ENCODE data around the gene UBAC1. TPM values are rescaled to one million over a fixed set of nuclear protein-coding genes. Genes with fewer than 3 reads are reported as not detected.
"Not testable (repeated sequence)": the region's sequence is repeated elsewhere in the genome, so short reads cannot be mapped to it uniquely, and the experiment has no call there.

Gene UBAC1
- total and polyA plus RNA-seq, 2 experiments from 2014 or later = 35.2 to 36.4 TPM

DNA sequence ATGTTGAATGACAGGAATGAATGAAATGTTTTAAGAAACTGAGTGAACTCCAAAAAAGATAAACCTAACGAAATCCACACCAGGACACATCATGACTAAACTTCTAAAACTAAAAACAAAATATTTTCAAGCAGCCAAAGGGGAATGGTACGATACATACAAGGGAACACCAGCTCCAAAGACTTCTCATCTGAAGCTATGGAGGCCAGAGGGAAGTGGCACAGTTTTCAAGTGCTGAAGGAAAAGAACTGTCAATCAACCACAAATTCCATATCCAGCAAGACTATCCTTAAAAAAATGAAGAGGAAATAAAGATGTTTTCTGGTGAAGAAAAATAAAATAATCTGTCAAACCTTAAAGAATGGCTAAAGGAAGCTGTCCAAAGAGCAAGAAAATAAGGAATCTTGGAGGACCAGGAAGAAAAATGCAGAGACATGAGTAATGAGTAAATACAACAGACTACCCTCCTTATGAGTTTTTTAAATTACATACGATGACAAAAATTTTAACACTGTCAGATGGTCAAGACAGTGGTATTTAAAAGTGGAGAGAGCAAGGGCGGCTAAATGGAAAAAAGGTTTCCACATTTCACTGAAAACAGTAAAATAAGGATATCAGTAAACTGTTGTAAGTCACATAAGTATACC, 65.8 kb downstream of the UBAC1 start:
- Histone ChIP-seq H3K27ac (no peak overlapping the region), H3K4me1 (ENCODE audit: insufficient read depth) (peaks cover 14% of the 10 kb centered on the region), H3K9me3 (ENCODE audit: low read depth) (no peaks in the 10 kb centered on the region), H3K4me3 (no peak overlapping the region), H4K20me1 (ENCODE audit: insufficient read depth, poor library complexity, severe bottlenecking) (peaks cover 64% of the 10 kb centered on the region), H3K79me2 (peaks cover 100% of the 10 kb centered on the region), H3K27me3 (no peaks in the 10 kb centered on the region), H3K9me2 (replicated peaks; ENCODE audit: insufficient read depth) (no peaks in the 10 kb centered on the region), H2AFZ (no peak overlapping the region), H3K36me3 (replicated peaks; ENCODE audit: insufficient read depth, low read depth) (no peaks in the 10 kb centered on the region), H3K4me2 (no peak overlapping the region)
- TF ChIP-seq, protein P1, sequence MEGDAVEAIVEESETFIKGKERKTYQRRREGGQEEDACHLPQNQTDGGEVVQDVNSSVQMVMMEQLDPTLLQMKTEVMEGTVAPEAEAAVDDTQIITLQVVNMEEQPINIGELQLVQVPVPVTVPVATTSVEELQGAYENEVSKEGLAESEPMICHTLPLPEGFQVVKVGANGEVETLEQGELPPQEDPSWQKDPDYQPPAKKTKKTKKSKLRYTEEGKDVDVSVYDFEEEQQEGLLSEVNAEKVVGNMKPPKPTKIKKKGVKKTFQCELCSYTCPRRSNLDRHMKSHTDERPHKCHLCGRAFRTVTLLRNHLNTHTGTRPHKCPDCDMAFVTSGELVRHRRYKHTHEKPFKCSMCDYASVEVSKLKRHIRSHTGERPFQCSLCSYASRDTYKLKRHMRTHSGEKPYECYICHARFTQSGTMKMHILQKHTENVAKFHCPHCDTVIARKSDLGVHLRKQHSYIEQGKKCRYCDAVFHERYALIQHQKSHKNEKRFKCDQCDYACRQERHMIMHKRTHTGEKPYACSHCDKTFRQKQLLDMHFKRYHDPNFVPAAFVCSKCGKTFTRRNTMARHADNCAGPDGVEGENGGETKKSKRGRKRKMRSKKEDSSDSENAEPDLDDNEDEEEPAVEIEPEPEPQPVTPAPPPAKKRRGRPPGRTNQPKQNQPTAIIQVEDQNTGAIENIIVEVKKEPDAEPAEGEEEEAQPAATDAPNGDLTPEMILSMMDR (IDR thresholded peaks at IDR 0.05; ENCODE audit: poor library complexity) = no peak
- TF ChIP-seq EZH2 (IDR thresholded peaks at IDR 0.05; ENCODE audit: borderline replicate concordance) (no peak), EZH2phosphoT487 (IDR thresholded peaks at IDR 0.05; ENCODE audit: low read depth, severe bottlenecking, unreplicated experiment) (no peak)
- DNase-seq (ENCODE audit: low spot score) = no peak
- WGBS (ENCODE audit: low lambda C conversion rate, missing lambda C conversion rate) = 98% methylated on average over 4 of the region's 4 CpGs

DNA sequence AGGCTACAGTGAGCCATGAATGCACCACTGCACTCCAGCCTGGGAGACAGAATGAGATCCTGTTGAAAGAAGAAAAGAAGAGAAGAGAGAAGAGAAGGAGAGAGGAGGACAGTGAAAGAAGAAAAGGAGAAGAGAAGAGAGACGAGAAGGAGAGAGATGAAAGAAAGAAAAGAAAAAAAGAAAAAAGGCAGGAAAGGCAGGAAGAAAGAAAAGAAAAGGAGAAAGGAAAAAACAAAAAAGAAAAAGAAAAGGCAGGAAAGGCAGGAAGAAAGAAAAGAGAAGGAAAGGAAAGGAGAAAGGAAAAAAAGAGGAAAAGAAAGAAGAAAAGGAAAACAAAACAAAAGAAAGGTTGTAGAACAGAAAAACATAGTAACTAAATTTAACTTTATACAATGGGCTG, 68.1 kb downstream of the UBAC1 start:
- Histone ChIP-seq H2AFZ (no peak overlapping the region), H3K9me2 (replicated peaks; ENCODE audit: insufficient read depth) (no peaks in the 10 kb centered on the region), H3K36me3 (replicated peaks; ENCODE audit: insufficient read depth, low read depth) (no peaks in the 10 kb centered on the region), H3K27me3 (no peaks in the 10 kb centered on the region), H3K79me2 (peaks cover 100% of the 10 kb centered on the region), H3K4me1 (ENCODE audit: insufficient read depth) (peaks cover 19% of the 10 kb centered on the region), H3K27ac (no peak overlapping the region), H3K4me2 (no peak overlapping the region), H4K20me1 (ENCODE audit: insufficient read depth, poor library complexity, severe bottlenecking) (peaks cover 73% of the 10 kb centered on the region), H3K9me3 (ENCODE audit: low read depth) (no peaks in the 10 kb centered on the region), H3K4me3 (no peak overlapping the region)
- TF ChIP-seq, protein P1 (IDR thresholded peaks at IDR 0.05; ENCODE audit: poor library complexity) = no peak
- TF ChIP-seq EZH2phosphoT487 (IDR thresholded peaks at IDR 0.05; ENCODE audit: low read depth, severe bottlenecking, unreplicated experiment) (no peak), EZH2 (IDR thresholded peaks at IDR 0.05; ENCODE audit: borderline replicate concordance) (no peak)
- no peak for DNase-seq (ENCODE audit: low spot score)
- 100% methylated on average over 1 of the region's 1 CpG for WGBS (ENCODE audit: low lambda C conversion rate, missing lambda C conversion rate)

DNA sequence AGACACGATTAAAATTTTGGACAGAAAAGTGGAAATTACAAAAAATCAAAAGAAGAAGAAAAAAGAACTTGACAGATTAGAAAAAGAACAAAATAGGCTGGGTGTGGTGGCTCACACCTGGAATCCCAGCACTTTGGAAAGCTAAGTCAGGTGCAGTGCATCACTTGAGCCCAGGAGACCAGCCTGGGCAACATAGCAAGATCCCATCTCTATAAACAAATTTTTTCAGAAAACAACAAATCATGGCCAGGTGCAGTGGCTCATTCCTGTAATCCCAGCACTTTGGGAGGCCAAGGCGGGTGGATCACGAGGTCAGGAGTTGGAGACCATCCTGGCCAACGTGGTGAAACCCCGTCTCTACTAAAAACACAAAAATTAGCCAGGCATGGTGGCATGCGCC, 68.8 kb downstream of the UBAC1 start:
- not testable (repeated sequence) for H2AFZ ChIP-seq; H3K4me3 ChIP-seq; H3K27me3 ChIP-seq; H3K27ac ChIP-seq; H3K9me3 ChIP-seq (ENCODE audit: low read depth); H3K36me3 ChIP-seq (replicated peaks; ENCODE audit: insufficient read depth, low read depth); H3K4me2 ChIP-seq; DNase-seq (ENCODE audit: low spot score); H3K9me2 ChIP-seq (replicated peaks; ENCODE audit: insufficient read depth)
- Histone ChIP-seq H3K79me2 (peaks cover 100% of the 10 kb centered on the region), H4K20me1 (ENCODE audit: insufficient read depth, poor library complexity, severe bottlenecking) (peaks cover 80% of the 10 kb centered on the region), H3K4me1 (ENCODE audit: insufficient read depth) (peaks cover 19% of the 10 kb centered on the region)
- 100% methylated on average over 6 of the region's 6 CpGs for WGBS (ENCODE audit: low lambda C conversion rate, missing lambda C conversion rate)

GRCh38 chr9:135891027-135891631, 70.0 kb downstream of the UBAC1 start:
- Histone ChIP-seq H2AFZ (no peak overlapping the region), H3K4me3 (no peak overlapping the region), H3K9me2 (replicated peaks; ENCODE audit: insufficient read depth) (no peaks in the 10 kb centered on the region), H3K9me3 (ENCODE audit: low read depth) (no peaks in the 10 kb centered on the region), H4K20me1 (ENCODE audit: insufficient read depth, poor library complexity, severe bottlenecking) (peaks cover 87% of the 10 kb centered on the region), H3K36me3 (replicated peaks; ENCODE audit: insufficient read depth, low read depth) (no peaks in the 10 kb centered on the region), H3K4me1 (ENCODE audit: insufficient read depth) (peaks cover 19% of the 10 kb centered on the region), H3K4me2 (peak overlapping the region; percentile 49), H3K27ac (no peak overlapping the region), H3K27me3 (no peaks in the 10 kb centered on the region), H3K79me2 (peaks cover 100% of the 10 kb centered on the region)
- WGBS (ENCODE audit: low lambda C conversion rate, missing lambda C conversion rate) = 75% methylated on average over 8 of the region's 8 CpGs
- no peak for TF ChIP-seq EZH2 (IDR thresholded peaks at IDR 0.05; ENCODE audit: borderline replicate concordance)
- TF ChIP-seq, protein P1 (IDR thresholded peaks at IDR 0.05; ENCODE audit: poor library complexity) = no peak
- no peak for TF ChIP-seq EZH2phosphoT487 (IDR thresholded peaks at IDR 0.05; ENCODE audit: low read depth, severe bottlenecking, unreplicated experiment)
- no peak for DNase-seq (ENCODE audit: low spot score)

Data from hepatocyte (in vitro differentiated cells).